NCI-H1048 (cell line): Measurements from ENCODE around the gene TNFAIP2.
"Not testable (repeated sequence)": the region's sequence is repeated elsewhere in the genome, so short reads cannot be mapped to it uniquely, and the experiment has no call there.

Source experiments
- DNase-seq: peaks from one replicate; lab custom pipeline; 2025; lab: John Stamatoyannopoulos, UW

Gene TNFAIP2

GRCh38 chr14:103135333-103136260 is 12.3 kb downstream of the TNFAIP2 start:
- DNase-seq = no peak

DNA sequence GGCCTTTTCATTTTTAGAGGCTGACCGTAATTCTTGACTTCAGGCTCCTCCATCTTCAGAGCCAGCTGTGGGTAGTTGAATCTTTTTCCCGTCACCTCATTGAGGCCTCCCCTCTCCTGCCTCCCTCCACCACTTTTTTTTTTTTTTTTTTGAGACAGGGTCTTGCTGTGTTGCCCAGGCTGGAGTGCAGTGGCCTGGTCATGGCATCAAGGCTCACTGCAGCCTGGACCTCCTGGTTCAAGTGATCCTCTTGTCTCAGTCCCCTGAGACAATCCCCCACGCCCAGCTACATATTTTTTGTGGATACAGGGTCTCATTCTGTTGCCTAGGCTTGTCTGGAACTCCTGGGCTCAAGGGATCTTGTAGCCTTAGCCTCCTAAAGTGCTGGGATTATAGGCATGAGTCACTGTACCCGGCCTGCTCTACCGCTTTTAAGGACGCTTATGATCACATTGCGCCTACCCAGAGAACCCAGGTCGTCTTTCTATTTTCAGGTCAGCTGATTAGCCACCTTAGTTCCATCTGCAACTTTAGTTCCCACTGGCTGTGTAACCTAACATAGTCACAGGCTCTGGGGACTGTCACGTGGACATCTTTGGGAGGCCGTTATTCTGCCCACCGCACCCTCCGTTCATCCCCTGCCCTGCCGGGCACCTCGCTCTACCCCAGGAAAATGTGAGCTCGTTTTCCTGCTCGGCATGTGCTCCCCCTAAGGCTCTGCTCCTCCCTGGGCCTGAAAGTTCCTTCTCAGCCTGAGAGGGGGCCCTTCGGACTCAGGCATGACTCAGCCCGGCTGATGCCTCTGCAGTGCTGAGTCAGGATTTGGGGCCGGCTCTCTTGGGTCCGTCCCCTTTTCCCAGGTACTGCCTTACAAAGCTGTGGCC is 13.4 kb downstream of the TNFAIP2 start:
- DNase-seq = no peak

GRCh38 chr14:103137689-103138300 is 14.5 kb downstream of the TNFAIP2 start:
- DNase-seq = no peak

DNA sequence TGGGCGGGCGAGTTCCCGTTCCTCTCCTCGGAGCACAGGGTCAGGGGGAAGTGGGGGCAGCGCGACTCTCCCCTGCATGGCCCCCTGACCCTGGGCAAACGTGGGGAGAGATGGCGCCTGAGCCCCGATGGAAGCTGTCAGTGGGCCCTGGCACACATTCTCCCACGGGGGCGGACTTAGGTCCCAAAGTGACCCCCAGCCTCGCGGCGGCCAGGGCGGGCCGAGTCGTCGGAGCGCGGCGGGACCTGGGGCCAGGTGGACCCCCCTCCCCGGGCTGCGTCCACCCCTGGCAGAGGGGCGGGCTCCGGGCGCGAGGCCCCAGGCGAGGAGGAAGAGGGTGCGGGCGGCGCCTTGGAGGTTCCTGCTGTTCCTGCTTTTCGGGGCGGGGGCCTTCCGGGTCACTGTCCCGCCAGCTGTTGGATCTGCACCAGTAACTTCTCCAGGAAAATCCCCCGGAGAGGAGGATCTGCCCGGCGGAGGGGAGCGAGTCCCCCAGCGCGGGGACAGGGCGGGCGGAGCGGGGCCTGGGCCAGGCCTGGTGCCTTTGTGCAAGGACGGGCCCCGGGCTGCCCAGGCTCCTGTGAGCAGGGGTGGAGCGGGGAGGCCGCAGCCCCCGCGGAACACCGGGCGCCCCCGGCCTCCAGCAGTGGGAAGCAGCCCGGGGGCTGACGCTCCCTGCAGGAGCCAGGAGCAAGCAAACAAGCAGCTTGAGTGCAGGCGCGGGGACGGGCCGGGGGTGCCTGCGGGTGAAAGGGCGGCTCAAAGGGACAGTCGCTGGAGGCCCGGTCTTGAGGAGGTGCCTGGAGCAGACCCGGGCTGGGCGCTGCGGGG is 15.3 kb downstream of the TNFAIP2 start:
- no peak for DNase-seq

GRCh38 chr14:103139132-103140025 is 16.1 kb downstream of the TNFAIP2 start:
- no peak for DNase-seq

DNA sequence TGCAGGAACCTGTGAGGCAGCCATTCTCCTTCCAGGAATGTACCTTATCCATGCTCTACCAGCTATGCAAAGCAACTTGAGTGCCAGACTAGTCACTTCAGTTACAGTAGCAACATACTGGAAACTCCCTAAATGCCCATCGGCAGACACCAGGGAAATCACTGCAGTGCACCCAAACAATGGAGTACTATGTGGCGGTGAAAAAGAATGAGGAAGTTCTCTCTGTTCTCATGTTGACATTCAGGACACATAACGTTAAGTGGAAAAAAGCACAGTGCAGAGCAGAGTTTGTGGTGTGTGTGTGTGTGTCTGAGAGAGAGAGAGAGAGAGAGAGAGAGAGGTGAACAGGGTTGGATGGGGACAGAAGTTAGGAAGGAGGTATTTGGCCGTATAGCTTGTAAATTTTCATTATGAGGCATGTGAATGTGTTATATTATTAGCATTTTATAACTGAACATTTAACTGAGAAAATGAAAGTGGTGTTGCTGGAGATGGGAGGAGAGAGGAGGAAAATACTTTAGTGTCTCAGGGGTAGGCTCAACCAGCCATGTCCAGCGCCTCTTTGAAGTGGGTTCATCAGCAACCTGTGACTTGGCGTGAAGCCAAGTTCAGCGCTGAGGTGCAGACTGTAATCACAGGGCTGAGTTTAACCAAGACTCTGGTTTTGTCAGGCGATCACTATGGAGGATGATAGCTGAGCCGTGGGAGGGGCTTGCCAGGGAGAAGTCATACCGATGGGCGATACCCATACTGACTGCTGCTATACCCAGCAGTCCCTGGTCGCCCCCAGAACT is 17.3 kb downstream of the TNFAIP2 start:
- no peak for DNase-seq

DNA sequence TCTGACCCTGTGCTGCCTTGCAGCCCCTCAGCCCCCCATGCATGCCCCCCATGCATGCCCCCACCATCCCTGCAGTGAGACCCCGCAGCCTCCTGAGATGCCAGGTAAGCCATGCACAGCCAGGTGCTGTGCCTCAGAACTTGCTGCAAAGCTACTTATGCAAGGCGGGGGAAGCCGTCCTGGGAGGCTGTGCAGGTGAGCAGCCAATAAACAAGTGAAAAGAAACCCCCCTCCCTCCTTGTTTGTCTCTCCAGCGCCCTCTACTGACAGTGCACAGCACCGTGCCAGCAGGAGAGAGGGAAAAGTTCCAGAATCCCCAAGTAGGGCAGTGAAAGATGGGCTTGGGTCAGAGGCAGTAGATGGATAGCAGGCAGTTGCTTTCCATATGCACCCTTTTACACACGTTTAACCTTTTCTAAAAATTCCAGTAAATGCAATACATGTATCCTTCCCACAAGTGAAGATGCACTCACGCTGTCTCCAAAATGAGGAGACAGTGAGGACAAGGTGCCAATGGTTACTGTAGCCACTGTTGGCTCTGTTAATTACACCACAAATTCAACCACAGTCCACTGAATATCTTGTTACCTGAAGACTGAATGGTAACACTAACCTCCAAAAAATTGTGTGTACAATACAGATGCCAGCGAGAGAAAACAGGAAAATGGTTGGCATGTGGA is 18.0 kb downstream of the TNFAIP2 start:
- DNase-seq = peak; percentile 39

DNA sequence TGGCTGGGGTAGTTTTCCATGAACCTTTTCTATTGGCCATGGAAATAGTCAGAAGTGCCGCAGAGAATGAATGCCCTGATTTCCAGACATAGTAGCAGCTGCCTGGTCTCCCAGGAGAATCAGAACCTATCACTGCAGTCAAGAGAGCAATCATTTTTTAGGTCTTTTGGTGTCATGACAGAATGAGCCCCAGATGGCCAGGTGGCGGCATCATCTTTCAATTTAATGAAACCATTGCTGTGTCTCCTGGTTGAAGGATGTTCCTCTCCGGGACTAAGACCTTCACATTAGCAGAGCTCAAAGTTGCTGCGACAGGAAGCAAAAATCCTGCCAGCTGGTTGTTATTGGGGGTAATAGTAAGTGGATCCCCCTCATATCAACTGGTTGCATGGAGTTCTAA is 18.8 kb downstream of the TNFAIP2 start:
- no peak for DNase-seq

DNA sequence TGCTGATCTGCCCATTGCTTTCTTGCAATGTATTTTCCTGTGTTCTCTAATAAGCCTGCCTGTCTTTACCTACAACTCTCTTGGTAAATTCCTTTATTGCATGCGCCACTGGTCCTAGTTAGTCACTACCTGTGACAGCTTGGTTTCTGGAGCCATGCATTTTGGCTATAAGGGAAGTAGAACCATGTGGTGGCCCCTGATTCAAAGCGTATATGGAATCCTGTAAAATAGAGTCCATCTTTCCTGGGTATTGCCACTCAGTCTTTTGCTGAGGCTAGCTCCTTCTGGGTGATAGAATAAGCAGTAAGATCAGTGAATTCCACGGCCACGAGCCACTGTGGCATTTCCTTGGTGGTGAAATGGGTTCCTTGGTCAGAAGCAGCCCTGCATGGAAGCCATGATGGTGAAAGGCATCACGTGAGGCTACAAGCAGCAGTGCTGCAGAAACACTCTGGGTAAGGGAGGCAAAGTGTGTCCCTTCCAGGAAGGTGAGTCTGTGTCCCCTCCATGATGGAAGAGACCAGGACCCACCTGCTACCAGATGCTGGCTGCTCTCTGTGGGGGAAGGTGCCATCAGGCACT is 19.6 kb downstream of the TNFAIP2 start:
- DNase-seq = no peak

- no peak for DNase-seq
Measured at GRCh38 chr14:103143506-103143905, 20.2 kb downstream of the TNFAIP2 start.

GRCh38 chr14:103144085-103144484 is 20.8 kb downstream of the TNFAIP2 start:
- no peak for DNase-seq

DNA sequence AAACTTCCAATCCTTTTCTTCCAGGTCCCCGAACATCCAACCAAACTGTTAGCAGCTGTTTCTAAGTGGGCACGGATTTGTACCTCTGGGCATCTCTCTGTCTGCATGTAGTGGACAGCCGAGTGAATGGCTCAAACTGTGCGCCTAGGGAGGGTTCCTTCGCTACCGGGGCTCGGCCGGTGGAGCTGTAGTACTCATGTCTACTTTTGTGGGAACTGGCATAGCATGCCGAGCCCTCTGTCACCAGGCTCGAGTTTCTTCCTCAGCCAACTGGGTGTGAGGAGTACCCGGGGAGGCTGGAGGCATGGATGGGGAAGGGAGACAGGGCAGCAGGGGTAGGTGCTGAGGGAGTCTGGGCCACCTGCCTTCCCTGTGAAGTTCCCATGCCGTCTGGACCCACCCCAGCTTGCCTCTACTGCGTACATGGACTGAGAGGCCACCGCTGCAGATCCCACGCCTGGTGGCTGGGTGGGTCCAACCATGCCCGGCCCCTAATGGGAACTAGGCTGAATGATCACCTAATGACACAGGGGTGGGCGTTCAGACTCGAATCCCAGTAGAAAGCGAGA is 23.0 kb downstream of the TNFAIP2 start:
- DNase-seq = no peak

GRCh38 chr14:103149351-103150237 is 26.3 kb downstream of the TNFAIP2 start:
- DNase-seq = no peak

DNA sequence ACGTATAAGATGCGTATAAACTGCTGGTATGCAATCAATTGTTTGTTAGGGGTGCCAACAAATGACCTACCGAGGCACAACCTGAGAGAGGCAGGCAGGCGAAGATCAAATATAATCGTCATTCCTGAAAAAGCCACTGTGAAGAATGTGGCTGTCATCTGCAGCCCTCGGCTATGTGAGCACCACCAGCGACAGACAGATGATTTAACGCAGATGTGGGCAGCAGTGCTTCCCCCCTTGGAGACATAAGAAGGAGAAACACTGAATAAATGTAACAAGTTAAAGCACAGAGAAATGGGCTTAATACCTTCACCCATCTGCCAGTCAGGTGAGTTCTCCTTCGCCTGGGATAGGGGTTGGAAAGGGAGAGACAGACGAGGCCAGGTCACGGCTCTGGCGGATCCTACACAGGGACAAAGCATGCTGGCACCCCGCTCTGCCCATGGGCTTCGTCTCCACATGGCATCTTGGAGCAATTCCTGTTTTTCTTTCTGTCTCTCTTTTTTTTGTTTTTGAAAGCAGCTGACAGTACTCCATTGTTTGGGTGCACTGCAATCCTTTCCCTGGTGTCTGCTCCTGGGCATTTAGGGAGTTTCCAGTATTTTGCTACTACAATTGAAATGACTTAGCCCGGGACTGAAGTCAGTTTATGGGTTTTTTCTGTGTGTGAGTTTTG is 28.1 kb downstream of the TNFAIP2 start:
- DNase-seq = no peak

DNA sequence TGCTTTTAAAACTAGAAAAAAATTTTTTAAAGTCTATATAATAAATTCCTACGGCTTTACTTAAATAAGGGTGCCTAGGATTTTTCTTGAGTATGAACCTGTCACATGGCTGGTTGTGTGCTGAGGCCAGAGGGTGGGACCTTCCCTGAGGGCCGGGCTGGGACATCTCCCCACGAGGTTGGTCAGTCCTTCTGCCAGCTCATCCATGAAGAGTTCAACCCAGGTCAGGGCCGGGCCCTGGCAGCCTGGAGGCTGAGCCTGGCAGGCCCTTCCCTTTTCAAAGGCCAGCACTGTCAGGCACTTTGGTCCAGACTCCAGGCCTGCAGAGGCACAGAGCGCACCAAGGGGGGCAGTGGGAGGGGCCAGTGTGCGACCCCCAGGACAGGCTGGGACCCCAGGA is 31.7 kb downstream of the TNFAIP2 start:
- no peak for DNase-seq

DNA sequence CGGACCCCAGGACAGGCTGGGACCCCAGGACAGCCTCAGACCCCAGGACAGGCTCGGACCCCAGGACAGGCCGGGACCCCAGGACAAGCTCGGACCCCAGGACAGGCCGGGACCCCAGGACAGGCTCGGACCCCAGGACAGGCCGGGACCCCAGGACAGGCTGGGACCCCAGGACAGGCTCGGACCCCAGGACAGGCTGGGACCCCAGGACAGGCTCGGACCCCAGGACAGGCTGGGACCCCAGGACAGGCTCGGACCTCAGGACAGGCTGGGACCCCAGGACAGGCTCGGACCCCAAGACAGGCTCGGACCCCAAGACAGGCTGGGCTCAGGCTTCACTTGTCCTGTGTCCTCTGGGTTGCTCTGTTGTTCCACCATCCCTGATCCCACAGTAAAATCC is 32.2 kb downstream of the TNFAIP2 start:
- DNase-seq = not testable (repeated sequence)
